ENCODE measurements around the gene SAP30.

SAP30 gene

DNA sequence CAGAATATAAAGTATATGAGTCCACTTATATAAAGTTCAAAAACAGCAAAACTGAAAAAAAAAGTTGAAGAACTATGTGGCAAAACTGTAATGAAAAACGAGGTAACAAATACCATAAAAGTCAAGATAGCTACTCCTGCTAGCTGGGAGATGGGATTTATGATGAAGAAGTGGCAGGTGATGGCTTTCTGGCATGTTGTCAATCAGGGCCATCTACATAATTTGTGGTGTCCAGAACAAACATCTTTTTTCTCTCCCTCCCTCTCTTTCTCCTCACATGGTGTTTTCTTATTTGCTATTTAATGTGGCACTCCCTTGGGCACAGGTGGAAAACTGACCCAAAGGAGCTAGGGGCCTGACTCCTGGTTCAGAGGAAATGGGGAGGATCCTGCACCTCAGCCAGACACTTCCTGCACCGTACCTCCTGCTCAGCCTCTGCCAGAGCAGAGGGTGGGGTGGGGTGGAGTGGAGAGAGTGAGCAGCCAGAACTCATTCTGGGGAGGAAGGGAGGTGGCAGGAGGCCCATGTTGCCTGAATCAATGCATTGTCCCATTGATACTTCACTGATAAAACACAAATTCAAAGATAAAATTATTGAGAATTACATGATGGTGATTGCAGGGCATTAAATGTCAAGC lies 5.3 kb upstream of the SAP30 start:
- DNase-seq (ENCODE audit: low read depth in 2 of 3, low spot score in 1 of 3), result no peak

- DNase-seq (ENCODE audit: low read depth in 2 of 3, low spot score in 1 of 3), result no peak
Measured at GRCh38 chr4:173367285-173367684, 3.5 kb upstream of the SAP30 start.

- no peak for DNase-seq (ENCODE audit: low read depth in 2 of 3, low spot score in 1 of 3)
Measured at GRCh38 chr4:173367946-173368345, 2.8 kb upstream of the SAP30 start.

DNA sequence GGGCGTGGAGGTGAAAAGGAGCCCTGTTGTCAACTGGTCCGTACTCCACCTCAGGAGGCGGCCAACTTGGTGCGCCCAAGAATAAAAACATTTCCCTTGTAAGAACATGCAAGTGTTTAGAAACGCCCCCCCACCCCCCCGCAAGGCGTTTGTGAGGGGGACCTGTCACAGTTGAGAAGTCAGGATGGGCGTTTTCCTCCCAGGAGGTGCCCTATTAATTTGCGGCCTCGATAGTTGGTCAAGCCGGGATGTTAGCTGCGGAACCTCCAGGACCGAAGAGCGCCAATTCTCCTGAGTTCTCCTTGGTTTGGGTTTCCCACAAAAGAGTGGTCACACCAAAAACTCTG lies 651 bp upstream of the SAP30 start:
- DNase-seq (ENCODE audit: low read depth in 2 of 3, low spot score in 1 of 3), result peak; percentile 46 to 51 (median 50)

DNA sequence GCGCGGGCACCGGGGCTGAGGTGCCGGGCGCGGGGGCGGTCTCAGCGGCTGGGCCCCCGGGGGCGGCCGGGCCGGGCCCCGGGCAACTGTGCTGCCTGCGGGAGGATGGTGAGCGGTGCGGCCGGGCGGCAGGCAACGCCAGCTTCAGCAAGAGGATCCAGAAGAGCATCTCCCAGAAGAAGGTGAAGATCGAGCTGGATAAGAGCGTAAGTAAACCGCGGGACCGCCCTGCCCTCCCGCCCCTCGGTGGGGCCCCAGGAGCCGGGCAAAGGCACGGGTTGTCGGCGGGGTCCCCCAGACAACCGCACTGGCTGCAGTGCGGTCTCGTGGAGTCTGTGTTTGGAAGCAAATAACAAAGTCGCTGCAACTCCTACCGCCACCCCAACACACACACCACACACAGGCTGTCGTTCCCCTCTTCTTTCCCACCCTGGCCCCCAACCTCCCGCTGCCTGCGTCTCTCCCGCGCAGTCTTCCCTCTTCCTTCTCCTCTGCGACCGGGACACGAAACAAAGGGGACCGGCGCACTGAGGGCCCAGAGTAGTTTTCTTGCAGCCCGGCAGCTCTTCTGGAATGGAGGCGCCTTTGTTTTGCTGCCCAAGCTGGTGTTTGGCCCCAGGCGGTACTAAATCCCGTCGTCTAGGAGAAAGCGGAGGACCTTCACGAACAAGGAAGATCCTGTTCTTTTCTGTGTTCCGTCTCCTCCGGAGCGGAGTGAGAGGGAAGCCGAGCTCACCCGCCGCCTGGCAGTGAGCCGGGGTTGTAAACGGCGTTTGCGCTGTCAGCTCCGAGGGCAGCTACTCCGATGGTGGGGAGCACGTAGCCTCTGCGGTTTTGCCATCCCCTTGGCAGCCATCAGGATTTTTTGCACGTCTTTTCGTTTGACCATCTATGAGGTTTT lies 788 bp downstream of the SAP30 start:
- DNase-seq (ENCODE audit: low read depth in 2 of 3, low spot score in 1 of 3), result peak in 2 of 3 donors; percentile 28 to 29

DNA sequence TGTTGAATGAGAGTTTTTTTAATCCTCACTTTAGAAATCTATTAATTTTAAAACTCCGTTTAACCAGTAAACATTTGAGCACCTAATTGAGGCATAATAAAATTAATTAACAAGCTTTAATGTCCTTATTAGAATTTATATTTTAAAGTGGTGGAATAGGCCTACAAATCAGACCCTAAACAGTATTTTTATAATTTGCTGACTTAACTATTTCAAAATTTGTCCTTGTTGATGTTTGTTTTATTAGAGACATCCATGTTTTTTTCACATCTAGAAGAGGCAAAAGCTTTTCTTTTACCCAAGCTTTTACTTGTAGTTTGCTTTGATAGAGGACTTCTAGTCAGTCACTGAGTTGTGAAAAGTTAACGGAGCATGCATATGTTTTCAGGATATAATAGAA lies 3.8 kb downstream of the SAP30 start:
- DNase-seq (ENCODE audit: low read depth in 2 of 3, low spot score in 1 of 3), result no peak

DNA sequence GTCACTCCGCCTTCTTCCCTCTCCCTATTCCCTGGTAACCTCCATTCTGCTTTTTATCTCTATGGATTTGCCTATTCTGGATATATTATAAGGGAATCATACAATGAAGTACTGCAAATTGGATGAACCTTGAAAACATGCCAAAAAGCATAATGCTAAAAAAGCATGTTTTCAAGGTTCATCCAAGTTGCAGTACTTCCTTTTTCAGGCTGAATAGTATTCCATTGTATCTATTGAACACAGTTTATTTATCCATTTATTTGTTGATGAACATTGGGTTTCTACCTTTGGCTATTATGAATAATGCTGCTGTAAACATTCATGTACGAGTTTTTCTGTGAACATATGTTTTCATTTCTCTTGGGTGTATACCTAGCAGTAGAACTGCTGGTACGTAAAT lies 9.2 kb downstream of the SAP30 start:
- DNase-seq (ENCODE audit: low read depth in 2 of 3, low spot score in 1 of 3), result no peak

DNA sequence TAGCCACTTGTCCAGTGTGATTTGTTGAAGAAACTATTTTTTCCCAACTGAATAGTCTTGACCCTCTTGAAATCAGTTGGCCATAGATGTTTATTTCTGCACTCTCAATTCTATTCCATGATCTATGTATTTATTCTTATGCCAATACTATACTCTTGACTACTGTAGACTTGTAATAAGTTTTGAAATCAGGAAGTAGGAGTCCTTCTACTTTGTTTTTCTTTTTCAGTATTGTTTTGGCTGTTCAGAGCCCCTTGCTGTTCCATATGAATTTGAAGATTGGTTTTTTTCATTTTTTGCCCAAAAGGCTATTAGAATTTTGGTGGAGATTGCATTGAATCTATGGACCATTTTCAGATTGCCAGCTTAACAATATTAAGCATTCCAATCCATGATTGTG lies 10.2 kb downstream of the SAP30 start:
- no peak for DNase-seq (ENCODE audit: low read depth in 2 of 3, low spot score in 1 of 3)

DNA sequence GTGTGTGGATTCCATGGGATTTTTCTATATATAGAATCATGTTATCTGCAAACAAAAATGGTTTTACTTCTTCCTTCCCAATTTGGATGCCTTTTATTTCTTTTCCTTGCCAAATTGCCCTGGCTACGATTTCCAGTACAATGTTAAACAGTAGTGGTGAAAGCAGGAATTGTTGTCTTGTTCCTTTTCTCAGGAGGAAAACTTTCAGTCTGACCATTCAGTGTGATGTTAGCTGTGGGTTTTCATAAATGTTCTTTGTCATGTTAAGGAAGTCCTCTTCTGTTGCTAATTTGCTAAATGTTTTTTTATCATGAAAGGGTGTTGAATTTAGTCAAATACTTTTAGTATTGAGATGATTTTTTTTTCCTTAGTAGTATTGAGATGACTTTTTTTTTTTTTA lies 10.9 kb downstream of the SAP30 start:
- DNase-seq (ENCODE audit: low read depth in 2 of 3, low spot score in 1 of 3), result no peak

DNA sequence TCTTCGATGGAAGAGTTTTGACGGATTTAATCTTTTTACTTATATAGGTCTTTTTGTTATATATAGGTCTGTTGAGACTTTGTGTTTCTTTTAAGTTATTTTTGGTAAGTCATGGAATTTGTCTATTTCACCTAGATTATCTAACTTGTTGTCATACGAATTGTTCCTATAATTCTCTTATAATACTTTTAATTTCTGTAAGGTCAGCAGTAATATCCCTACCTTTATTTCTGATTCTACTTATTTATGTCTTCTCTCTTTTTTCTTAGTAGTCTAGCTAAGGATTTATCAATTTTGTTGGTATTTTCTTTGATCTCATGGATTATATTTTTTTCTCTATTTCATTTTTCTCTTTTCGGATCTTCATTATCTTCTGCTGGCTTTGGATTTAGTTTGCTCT lies 11.6 kb downstream of the SAP30 start:
- DNase-seq (ENCODE audit: low read depth in 2 of 3, low spot score in 1 of 3), result no peak

GRCh38 chr4:173386751-173387150 lies 16.0 kb downstream of the SAP30 start:
- no peak for DNase-seq (ENCODE audit: low read depth in 2 of 3, low spot score in 1 of 3)

DNA sequence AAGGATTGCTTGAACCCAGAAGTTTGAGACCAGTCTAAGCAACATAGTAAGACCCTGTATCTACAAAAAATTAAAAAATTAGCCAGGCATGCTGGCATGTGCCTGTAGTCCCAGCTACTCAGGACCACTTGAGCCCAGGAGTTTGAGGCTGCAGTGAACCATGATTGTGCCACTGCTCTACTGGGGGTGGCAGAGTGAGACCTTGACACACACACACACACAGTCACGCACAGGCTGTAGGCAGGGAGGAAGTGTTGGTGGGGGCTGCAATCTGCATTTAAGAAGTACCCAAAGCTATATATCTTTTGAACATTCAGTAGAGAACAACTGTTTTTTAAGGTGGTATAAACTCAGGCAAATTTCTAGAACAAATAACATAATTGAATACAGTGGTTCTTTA lies 20.9 kb downstream of the SAP30 start:
- no peak for DNase-seq (ENCODE audit: low read depth in 2 of 3, low spot score in 1 of 3)

- no peak for DNase-seq (ENCODE audit: low read depth in 2 of 3, low spot score in 1 of 3)
Measured at GRCh38 chr4:173397604-173398003, 26.9 kb downstream of the SAP30 start.

DNA sequence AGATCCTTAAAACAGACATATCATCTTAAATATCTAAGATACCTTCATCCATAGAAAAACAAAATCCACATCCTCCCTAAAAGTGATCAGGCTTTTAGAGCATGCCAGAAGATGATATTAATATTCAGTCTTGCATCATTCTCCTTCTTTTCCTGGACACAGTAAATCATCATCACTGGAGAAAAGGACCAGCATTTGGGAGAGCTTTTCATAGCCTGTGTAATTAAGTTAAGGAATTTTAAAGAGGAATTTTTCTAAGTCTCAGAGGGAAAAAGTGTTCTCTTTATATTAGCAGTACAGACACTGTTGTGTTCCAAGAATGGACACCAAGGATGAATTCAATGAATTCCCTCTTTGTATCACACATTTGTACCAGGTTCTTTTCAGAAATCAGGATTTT lies 27.5 kb downstream of the SAP30 start:
- no peak for DNase-seq (ENCODE audit: low read depth in 2 of 3, low spot score in 1 of 3)

GRCh38 chr4:173398779-173399415 lies 28.1 kb downstream of the SAP30 start, which contains the start of gene SCRG1:
SCRG1 (minus strand) TSS chr4:173399116; CDS start chr4:173391414, 7,702 bp downstream.
- DNase-seq (ENCODE audit: low read depth in 2 of 3, low spot score in 1 of 3), result no peak

- no peak for DNase-seq (ENCODE audit: low read depth in 2 of 3, low spot score in 1 of 3)
Measured at GRCh38 chr4:173401063-173401462, 30.3 kb downstream of the SAP30 start.

DNA sequence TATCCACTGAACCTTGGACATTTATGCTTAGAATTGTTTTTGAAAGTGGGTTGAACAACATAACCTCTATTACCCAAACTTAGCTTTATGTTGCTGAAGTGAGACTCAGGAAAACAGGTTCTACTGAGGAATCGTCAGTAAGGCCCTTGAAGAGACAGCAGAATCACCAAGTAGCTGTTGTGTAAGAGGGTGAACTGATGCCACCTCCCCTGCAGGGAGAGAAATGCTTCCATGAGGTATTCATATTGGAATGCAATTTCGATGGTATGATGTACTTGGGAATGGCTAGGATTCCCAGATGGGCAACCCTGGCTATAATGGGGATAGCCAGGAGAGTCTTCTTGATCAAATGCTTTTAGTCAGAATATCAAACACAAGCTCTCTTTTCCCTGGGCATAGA lies 32.3 kb downstream of the SAP30 start:
- DNase-seq (ENCODE audit: low read depth in 2 of 3, low spot score in 1 of 3), result no peak

- DNase-seq (ENCODE audit: low read depth in 2 of 3, low spot score in 1 of 3), result no peak
Measured at GRCh38 chr4:173404296-173404865, 33.6 kb downstream of the SAP30 start.

GRCh38 chr4:173405840-173406606 lies 35.3 kb downstream of the SAP30 start:
- no peak for DNase-seq (ENCODE audit: low read depth in 2 of 3, low spot score in 1 of 3)

DNA sequence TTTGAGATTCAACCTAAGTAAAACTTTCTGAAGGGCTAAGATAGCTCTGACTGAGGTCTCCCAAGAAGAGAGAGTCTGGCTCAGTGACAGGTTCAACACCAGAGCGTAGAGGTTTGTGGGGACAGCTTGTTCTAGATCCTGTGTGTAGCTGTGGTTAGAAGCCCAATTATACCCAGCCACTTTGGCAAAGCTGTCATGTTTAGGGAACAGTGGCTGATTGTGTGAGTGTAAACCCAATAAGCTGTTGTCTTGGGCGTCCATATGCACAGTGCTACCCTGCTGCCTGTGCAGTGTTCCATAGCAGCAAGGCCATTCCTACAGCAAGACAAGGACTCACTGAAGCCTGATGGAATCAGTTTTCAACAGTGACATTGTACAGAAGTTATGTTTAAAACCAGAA lies 39.3 kb downstream of the SAP30 start:
- no peak for DNase-seq (ENCODE audit: low read depth in 2 of 3, low spot score in 1 of 3)

- DNase-seq (ENCODE audit: low read depth in 2 of 3, low spot score in 1 of 3), result no peak
Measured at GRCh38 chr4:173411106-173411693, 40.4 kb downstream of the SAP30 start.
